Measurements from ENCODE around the gene CABLES2.

Gene CABLES2

DNA sequence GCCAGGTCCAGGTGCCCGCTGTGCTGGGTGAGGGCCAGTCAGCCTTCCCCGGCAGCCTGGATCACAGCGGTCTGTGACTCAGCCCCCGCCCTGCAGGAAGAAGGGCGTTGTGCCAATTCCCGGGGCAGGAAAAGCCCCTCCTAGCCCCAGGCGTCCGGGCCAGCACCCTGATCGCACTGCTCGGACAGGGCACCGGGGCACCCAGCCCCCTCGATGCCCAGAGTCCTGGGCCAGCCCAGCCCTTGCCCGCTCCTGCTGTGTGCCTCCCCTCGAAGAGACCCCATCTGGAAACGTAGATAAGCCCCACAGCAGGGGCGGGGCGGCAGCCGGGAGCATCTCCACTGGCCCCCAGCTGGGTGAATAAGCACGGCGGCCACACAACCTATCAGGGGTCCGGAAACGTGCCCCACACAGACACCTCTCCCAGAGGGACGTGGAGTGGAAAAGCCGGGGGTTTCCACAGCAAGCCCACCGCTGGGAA, 49.9 kb downstream of the CABLES2 start:
- no peak for DNase-seq

DNA sequence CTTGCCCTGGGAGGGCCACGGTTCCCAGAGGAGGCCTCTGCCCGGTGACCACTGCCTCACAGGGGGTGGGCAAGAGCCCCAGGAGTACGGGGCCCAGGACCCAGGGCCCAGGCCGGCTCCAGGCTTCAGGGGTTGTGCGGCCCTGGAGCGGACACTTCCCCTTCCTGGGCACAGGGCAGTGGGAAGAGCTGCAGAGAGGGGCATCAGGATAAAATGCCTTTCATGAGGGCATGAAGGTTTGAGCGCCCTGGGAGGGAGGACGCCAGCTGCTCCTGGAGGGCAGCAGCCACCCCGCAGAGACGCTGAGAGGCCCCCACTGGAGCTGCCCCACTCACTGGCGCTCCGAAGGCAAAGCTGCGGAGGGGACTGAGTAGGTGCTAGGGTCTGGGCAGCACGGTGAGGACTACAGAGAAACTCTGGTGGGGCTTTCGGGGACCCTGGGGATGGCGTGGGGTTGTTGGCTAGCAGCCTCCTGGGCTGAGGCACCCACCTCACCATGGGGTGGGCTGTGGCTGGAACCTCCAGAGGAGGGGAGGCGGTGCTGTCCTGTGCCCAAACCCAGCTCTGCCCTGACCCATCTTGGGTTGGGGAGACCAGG, 50.4 kb downstream of the CABLES2 start:
- no peak for DNase-seq

DNA sequence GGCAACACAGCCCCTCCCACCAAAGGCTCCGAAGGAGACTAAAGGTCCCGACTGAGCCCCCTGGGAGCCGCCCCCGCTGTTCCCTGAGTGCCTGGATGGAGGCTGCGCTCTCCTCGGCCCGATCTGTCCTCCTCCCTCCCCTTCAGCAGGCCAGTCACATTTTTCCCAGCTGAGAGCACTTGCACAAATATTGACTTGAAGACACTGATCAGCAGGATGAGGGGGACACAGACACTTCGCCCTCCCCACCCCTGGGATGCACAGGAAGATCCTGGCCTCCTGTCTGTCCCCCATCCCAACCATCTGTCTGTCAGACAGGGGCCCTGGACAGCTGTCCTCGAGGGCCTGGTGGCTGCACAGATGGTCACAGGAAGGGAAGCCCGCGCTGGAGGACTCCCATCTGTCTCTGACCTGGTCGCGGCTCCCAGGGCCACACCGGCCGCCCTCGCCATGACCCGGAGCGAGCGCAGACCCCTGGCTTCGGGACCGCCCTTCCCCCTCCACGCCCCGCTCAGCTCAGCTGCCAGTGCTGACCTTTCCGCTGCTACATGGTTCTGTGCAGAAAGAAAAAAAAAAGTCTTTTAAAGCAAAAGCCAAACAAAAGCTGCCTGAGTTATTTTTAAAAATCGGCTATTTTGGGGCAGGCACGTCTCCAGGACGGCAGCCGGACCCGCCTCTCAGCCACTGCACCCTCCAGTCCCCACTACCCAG, 51.1 kb downstream of the CABLES2 start:
- no peak for DNase-seq

DNA sequence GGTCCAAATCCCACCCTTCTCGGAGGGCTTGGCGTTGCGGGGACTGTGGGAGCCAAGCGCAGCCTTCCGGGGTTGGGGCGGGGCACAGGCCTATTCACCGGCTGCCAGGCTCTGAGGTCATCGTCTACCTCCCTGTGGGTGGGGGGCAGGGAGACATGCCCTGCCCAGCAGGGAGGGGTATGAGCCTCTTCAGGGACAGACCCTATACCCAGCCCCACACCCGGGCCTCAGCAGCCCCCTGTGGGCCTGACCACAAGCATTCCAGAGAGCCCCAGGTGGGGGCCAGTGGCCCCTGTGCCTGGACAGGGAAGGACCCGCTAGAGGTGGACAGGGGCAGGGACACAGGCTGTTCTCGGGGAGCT, 51.6 kb downstream of the CABLES2 start:
- DNase-seq: no peak

DNA sequence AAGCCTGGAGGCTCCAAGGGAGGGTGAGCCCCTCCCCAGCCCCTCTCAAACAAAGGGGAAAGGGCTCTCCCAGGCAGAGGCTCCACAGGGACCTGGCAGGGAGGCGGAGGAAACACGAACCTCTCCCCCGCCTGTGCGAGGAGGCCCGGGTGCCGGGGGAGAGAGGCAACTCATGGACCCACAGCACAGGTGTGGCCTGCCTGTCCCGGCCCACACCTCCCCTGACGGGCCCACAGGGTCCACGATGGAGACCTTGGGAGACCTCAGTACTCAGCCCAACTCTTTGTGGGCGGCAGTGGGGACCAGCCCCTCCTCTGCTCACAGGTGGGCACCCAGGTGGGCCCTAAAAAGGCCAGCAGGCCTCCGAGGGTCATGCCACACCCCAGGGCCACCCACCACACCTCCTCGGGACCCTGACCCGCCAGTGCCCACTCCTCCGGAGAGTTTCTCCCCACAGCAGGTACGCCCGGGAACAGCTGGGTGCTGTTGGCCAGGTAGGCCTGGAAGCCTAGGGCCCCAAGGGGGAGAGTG, 52.2 kb downstream of the CABLES2 start:
- no peak for DNase-seq

DNA sequence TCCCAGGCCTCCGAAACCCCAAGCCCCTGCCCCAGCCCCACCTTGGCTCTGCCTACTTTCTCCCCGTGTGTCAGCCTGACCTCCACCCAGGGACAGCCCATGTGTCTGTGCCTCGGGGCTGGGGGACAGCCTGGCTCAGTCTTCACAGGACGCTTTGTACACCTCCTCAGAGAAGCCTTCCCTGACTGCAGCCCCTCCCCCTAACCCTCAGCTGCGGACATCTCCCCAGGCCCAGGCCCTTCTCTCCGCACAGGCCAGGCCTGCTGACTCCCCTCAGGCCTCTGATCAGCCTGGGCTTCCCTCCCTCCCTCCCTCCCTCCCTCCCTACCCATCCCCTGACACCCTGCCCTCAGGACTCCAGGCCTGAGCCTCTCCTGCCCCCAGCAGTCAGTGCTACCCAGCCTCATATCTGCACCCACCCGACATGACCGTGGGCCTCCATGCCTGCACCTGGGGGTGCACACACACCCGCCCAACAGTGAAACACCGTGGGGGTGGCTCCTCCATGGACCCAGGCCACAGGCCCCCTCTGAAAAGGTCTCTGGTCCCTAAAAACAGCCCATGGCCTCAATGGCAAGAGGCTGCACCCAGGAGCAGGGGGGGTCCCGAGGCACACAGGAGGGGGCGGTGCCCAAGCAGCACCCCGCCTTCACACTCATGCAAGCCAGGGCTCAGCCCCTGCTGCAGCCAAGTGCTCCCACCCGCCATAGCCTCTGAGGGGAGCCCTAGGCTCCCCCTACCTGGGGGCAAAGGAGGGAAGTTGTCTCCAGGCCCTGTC, 52.9 kb downstream of the CABLES2 start:
- no peak for DNase-seq

DNA sequence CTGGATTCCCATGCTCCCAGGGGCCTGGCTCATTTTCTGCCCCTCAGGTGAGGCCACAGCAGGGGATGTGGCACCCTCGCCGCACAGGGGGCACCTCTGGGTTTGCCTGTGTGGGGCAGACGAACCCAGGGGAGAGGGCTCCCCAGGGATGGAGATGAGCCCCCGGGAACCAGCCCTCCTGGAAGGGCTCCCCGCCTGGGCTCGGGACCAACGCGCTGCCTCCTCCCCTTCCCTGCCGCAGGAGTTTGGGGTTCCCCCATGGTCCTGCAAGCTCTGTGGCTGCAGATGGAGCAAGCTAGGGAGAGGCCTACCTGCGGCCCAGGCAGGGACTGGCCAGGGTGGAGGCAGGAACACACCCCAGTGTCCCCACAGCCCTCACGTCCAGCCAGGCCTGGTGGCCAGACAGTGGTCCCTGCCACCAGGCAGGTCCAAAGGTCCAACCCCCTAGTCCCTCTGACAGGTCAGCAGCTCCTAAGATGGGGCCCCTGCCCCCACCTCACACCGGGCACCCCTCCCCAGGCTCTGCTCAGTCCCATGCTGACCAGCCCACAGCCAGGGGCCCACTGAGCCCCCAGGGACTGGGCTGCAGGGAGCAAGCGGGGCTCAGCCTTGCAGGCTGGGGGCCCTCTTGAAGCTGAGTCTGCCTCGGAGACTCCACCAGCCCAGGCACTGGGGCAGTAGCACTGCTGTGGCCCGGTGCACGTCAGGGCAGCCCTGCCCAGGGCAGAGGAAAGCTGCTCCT, 53.6 kb downstream of the CABLES2 start:
- no peak for DNase-seq

DNA sequence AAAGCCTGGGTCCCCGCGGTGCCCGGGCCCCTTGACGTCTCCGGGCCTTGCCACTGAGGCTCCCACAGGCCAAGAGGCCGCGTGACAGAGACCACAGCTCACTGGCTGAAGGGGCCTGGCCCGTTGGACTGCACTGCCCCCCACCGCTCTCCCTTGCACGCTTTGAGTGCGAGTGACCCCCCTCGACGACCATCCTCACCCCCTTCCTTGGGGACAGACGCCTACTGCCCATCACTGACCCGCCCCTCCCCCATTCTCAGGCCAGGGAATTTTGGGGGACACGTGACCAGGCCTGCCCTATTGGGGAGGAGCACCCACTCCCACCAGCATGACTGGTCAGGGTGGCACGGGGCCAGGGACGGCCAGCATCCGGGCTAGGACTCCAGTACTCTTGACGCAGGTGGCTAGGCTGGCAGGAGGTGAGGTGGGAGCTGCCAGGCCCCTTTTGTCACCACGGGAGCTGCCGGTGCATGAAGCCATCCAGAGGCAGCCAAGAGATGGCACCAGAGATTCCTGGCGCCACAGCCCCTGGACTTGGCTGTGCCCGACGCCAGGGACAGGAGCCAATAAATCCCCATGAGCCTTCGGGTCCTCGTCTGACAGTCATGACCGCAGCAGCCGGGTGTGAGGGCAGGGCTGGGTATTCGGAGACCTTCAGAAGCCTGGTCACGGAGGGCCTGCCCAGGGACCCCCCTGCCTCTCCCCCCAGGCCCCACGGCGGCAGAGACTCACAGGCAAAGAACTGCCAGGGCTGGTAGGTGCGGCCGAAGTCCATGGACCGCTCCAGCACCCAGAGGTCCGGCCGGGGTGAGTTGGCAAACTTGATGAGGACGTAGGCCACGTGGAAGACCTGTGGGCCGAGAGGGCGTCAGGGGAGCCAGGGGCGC, 54.4 kb downstream of the CABLES2 start:
- DNase-seq: peak; percentile 60

DNA sequence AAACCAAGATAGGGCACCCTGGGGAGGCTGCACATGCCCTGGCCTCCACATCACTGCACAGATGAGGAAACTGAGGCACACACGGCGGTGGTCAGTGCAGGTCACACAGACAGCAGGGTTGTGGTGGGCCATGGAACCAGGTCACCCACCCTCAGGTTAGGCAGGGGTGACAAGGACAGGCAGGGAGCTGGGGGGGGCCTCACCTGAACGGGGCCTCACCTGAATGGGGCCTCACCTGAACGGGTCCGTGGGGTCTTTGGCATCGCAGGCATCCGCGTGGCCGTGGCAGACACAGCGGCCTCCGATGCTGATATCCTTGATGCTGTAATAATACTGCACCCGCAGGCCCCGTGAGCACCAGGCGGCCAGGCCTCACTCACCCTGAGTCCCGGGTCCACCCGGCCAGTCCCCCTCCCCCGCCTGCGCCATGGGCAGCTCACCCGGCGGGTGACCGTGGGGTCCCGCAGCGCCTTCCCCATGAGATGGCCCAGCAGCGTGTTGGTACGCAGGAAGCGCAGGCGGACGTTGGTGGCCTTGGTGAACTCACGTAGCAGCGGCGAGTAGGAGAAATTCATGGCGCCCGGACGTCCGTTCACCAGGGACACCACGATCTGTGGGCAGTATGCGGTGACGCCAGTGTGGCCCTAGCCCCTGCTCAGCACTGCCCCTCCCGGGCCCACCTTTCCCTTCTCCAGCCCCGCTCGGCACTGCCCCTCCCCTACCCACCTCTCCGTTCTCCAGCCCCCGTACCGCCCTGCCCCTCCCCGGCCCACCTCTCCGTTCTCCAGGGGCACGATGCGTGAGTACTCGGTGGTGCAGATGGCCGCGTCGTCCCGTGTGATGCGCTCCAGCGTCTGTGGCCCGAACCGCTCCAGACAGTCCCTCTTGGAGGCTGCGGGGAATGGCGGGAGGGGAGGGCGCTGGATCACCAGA, 55.4 kb downstream of the CABLES2 start:
- DNase-seq: no peak

DNA sequence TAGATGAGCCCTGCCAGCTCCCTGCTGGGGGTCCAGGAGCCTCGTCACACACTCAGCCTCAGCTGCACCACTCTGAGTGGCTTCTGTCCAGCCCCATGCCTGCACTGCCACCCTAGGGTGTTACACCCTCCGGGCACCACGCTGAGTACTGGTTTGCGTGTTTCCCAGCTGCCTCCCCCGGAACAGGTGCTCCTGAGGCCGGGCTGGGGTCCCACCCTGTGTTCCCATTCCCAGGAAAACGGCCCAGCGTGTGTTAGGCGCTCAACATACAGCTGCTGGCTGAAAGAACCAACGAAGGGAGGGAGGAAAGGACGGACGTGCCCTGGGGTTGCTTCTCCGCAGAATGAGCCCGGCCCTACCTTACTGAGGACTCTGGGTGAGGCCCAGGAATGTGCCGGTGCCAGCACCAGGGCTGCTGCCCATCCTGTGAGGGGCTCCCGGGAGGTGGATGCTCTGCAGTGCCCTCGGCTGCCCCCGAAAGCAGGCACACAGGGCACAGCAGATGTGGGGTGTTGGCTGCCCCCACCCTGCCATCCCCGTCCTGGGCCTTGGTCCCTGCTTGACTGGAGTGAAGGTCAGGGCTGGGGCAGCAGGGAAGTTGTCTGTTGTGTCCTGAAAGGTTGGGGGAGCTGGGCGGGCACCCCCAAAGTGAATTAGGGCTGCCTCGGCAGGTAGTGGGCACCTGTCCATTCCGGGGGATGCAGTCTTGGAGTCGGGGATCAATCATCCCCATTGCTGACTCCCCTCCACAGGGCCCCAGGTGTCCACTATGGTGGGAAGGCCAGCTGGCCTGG, 56.3 kb downstream of the CABLES2 start:
- no peak for DNase-seq

DNA sequence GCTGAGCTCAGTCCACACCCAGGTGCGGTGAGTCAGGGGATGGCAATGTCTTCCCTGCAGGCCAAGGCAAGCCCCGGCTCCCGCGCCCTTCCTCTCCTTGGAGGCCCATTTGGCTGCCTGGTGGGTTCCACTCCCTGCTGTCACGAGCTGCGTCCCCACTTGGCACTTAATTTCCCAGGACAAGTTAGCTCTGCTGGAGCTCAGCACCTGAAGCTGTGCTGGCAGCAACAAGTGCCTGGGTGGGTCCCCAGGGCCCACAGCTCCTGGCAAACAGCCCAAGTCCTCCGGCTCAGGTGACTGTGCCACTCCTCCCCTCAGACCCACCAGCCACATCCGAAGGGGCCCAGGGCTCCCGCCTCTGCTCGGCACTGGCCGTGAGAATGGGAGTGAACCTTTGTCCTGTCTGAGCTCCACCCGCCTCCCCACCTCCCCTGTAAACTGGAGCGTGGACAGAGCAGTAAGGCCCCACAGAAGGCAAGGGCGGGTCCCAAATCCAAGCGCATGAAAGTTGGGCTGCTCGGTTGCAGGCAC, 56.9 kb downstream of the CABLES2 start:
- DNase-seq: no peak

DNA sequence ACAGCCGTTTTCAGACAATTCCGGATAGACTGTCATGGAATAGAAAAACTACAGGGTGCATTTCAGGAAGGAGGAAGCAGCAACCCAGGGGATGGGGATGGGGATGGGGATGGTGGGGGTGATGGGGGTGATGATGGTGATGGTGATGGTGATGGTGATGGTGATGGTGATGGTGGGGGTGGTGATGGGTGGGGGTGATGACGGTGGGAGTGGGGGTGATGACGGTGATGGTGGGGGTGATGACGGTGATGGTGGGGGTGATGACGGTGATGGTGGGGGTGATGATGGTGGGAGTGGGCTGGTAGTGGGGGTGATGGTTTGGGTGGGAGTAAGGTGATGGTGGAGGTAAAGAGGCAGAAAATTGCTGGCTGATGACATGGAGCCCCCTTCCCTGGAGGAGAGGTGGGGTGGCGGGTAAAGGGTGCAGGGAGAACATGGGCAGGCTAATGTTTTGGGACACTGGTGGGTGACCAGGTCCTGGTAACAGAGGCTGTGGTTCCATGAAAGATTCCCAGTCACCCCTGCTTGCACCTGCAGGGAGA, 57.5 kb downstream of the CABLES2 start:
- DNase-seq: no peak

DNA sequence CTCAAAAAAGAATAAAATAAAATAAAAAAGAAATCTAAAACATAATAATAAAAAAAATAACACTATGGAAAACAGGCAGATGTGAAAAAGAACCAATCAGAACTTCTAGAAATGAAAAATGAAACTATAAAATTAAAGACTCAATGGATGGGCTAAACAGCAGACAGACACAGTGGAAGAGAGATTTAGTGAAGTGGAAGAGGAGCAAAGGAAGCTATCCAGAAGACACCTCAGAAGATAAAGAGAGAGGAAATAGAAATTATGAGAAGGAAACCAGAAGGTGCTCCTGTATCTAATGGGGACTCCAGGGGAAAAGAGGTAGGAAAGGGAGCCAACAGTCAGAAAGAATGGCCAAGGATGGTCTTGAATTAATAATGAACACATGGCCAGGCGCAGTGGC, 58.5 kb downstream of the CABLES2 start:
- no peak for DNase-seq

DNA sequence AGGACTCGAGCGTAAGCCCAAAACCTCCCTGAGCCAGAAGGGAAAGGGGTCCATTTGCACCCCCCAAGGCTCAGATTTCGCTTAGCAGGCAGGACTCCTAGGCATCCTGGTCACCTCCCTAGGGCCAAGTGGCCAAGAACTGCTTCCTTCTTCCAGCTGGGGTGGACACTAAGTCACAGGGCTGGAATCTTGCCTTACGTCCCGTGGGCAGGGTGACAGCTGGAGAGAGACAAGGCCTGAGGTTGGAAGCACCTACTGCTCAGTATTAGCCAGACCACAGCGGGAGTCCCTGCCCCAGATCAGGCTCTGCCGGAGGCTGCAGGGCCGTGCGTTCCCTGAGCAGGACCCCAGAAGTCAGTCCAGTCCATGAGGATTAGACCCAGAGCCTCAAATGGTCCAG, 59.6 kb downstream of the CABLES2 start:
- DNase-seq: no peak

DNA sequence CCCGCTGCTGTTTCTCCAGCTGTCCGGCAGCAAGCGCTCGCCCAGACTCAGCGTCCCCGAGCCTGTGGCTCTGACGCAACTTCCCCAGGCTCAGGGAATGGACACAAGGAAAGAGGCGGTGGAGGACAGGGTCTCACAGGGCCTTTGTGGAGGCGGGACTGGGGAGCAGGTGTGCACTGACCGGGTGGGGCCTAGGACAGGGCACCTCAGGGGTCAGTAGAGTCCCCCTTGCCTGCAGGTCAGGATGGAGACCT, 60.0 kb downstream of the CABLES2 start:
- no peak for DNase-seq

DNA sequence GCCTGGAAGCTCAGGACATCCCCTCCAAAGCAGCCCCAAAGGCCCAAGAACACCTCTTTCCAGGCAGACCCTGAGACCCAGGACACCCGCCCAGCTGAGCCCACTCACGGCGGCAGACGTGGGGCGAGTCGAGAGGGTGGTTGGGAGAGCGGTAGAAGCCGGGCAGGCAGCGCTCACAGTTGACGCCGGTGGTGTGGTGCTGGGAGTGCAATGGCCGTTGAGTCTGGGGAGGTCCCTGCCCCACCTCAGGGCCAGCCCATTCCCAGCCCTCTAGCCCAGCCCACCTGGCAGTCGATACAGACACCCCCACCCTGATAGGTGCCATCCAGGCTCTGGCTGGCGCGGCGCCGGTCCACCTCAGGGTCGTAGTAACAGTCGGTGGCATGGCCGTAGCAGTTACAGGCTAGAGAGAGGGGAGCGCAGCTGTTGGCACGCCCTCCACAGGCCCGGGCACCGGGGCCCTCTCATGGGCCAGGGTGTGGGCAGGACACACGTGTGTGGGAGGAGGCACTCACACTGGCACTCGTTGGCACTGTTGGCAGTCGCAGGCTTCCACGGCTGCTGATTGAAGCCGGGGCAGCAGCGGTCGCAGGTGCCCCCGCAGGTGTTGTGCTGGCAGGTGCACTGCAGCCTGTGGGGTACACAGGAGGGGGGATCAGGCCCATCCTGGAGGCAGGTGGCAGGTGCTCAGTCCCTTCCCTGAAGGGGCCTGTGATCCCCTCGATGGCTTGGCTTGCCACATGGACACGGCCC, 60.5 kb downstream of the CABLES2 start:
- DNase-seq: no peak

DNA sequence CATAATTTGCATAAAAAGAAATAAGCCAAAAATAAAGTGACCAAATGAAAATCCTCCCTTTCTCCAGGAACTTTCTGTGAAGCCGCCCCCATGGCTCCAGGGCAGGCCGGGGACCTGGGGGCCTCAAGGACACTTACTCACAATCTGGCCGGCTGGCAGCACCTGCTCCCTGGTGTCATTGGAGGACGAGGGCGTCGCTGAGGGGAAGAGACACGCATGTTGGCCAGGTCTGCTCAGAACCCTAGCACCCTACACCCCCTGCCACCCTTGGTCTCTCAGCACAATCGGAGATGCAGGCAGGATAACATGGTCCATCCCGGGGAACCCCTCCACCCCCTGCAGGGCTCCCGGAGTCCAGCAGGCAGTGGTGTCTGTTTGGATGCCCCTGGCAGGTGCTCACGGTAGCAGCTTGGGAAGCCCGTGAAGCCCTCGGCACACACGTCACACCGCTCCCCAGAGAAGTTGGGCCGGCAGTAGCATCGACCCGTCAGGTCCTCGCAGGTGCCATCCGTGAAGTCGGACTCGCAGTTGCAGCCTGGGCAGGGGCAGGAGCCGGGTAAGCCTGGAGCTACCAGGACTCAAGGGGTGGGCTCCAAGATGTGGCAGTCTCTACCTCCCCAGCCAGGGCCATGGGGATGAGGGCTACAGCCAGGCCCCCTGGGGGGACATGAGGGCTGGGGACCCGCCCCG, 61.3 kb downstream of the CABLES2 start:
- DNase-seq: no peak

DNA sequence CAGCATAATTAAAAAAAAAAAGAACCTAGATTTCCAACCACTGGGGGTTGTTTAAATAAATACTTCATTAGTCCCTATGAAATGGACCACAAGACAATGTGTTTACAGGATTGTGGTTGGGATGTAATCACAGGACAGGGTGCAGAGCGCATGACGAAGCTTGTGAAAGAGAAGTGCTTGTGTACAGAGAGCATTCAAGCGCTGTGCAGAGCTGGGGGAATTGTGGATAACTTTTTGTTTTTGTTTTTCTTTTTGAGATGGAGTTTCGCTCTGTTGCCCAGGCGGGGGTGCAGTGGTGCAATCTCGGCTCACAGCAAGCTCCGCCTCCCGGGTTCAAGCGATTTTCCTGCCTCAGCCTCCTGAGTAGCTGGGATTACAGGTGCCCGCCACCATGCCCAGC, 62.3 kb downstream of the CABLES2 start:
- DNase-seq: no peak

All from NCI-H1694 treated with DMSO at 0.1 percent for 48 hours (cell line).